RPMI7951 (cell line): Measurements from ENCODE around the gene ALOXE3. TPM values are rescaled to one million over a fixed set of nuclear protein-coding genes. Genes with fewer than 3 reads are reported as not detected.
"Not testable (repeated sequence)": the region's sequence is repeated elsewhere in the genome, so short reads cannot be mapped to it uniquely, and the experiment has no call there.

ENCODE experiments used
- DNase-seq: peaks from one replicate; pipeline ENCODE4 v3.0.0-alpha.2; 2012; ENCODE audit warnings: low read depth
- total RNA-seq: library from RNA; depleted of rRNA; stranded (reverse); fragments of >200 nt; shearing (Covaris generic); gene quantifications from 2 replicates; pipeline ENCODE4 v1.2.3, GENCODE V29; 2014

Gene ALOXE3
- total RNA-seq, 1 experiment from 2014 or later: 0.12 TPM

DNA sequence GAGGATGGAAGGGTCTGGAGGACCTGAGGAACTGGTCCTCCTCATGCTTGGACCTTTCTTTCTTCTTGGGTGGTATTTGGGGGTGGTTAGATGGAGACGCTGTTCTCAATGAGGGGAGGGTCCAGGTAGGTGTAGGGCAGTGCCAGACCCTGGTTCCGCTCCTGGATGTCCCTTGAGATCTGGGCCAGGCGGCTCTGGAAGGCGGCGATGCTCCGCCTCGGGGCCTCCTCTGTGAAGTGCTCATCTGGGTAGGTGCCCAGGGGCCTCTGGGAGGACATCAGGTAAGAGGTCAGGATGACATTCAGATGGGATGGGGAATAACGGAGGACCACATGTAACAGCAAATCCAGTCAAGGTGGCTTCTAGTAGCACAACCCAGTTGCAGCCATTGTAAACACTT lies 21.8 kb downstream of the ALOXE3 start:
- no peak for DNase-seq

DNA sequence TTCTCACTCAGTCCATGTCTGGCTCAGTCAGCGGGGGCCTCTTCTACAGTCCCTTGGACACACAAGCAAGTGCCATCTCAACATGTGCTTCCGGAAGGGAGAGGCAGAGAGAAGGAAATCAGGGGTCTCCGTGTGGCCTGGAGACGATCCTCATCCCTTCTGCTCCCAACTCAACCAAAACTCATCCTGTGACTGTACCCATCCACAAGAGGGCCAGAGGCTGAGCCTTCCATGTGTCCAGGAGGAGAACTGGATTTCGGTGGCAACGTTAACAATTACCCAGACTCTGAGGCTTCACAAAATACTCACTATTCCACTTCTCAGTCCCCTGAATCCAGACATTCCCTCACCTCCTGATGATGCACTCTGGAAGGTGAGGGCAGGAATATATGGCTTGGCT lies 23.0 kb downstream of the ALOXE3 start:
- DNase-seq: no peak

DNA sequence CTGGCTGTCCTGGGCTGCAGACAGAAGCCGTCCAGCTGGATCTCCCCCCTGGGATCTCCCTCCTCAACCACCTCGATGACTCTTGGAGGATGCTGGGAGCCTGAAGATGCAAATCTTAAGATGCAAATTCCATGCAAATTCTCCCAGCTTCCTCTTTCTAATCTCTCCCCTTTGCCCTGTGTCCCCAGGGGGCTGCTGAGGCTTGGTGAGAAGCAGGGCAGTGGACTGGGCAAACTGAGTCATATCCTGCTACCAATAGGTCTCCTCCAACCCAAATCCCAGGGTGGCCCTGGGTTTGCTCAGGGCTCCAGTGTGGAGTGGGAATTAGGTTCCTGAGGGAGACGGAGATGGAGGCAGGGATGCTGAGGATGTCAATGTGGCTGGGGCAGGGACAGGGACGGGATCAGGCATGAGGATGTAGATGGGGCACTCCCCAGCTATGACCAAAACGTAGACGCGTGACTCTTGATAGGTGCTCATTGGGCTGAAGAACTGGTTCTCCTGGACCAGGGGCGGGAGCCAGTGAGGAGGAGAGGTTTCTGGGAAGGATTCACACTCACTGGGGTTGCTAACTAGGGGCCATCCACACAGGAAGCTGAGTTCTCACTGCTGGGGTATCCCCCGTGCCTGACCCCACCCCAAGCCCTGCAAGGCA lies 27.2 kb downstream of the ALOXE3 start:
- DNase-seq: no peak

DNA sequence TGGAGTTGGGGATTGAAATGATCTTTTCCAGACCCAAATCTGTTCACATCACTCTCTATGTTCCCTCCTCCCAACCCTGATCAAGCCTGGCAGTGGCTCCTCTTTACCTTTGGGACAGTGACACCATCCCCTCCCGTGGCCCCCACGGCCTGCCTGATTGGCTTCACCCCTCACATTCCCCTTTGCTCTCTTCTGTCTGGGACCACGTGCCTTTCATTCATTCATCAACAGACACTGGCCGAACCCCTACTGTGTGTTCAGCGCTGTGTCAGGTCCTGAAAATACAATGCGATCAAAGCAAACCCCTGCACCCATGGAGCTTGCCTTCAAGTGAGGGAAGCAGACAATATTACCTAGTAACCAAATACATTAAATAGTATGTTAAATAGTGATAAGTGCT lies 28.6 kb downstream of the ALOXE3 start:
- DNase-seq: no peak

DNA sequence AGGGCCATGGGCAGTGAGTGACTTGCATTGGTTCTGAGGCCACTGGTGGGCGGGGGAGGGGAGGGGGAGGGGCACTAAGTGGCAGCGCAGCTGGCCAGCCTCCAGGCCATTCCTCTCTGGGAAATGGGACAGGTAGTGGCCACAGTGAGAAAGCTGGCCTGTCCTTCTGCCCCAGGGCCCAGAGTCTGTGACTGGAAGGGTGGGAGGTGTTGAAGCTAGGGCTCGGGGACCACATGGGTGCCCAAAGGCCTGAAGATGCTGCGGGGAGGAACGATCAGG lies 30.4 kb downstream of the ALOXE3 start:
- DNase-seq: no peak

DNA sequence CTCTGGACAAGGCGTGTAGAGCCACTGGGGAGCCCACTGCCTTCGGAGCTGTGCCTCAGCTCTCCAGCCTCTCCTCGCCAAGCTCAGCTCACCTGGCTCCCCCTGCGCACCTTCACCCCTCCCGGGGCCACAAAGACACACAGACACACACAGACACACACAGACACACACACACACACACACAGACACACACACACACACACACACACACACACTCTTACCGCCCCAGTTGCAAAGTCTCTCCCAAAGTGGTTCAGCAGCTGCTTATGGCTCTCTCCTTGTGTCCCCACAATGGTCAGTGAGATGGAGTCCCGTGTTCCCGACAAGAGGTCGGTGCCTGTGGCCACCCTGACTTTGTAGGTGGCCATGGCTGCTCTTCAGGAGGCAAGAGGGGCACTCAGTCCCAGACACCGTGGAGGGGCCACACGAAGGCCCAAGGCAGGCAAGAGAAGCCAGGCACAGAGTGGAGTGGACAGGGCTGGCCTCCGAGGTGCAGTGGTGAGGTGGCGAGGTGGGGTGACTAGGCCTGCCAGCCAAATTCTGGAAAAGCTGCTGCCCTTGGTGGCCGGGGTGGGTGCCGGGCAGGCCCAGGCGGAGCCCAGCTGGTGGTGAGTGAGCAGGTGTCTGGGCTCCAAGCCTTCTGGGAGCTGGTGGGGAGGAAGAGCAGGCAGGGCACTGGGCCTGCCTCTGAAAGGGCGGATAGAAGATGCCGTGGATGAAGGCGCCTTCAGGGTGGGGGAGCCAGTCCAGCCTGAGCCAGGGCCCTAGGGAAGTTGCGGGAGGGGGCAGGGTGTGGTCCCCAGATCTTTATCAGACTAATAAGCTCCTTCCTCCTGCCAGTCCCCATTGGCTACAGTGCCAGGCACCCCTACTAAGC lies 31.0 kb downstream of the ALOXE3 start, which contains the start of gene ALOX12B:
Gene ALOX12B (minus strand): TSS at position 642 of the 877 bp plus-strand sequence. CDS start 274 bp downstream, at position 368.
- no peak for DNase-seq

DNA sequence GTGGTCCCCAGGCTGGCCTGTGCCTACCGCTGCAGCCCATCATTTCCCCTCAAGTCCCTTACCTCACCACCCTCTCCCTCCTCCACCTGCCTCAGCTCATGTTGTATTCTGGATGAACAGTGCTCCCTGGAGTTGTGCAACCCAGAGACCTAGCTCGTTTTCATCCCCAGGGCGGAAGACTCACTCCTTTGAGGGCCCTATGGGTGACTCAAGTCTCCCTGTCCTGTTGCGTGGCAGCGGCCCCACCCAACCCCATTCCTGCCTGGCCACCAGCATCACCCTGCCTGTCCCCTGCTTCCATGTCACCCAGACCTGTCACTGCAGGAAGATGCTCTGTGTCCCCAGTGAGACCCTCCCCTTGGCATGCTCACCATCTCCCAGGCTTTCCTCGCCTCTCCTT lies 34.1 kb downstream of the ALOXE3 start:
- DNase-seq: no peak

DNA sequence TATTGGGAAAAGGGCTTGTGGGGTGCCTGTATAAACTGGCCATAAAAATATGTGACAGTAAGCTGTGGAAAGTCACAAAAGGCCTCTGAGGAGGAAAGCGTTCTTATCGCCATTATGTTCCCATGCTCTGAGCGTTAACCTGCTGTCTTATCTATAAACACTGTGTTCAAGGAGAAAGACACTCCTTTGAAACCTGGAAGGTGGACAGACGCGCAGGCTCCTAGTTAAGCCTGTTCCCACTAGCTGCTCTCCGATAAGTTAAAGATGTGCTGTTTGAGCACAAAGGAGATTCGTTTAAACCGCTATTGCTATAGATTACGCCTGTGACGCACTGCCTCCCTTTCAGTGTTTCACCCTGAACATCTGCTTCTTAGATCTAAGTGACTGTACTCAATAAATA lies 36.0 kb downstream of the ALOXE3 start:
- no peak for DNase-seq

DNA sequence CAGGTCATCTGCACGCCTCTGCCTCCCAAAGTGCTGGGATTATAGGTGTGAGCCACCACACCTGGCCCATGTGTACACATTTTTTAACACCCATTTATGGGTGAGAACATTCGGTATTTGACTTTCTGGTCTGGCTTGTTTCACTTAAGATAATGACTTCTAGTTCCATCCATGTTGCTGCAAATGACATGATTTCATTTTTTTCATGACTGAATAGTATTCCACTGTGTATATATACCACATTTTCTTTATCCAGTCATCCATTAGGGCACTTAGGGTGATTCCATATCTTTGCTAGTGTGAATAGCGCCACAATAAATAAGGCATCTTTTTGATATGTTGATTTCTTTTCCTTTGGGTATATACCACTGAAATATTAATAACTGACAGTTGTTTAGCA lies 36.4 kb downstream of the ALOXE3 start:
- DNase-seq: no peak

DNA sequence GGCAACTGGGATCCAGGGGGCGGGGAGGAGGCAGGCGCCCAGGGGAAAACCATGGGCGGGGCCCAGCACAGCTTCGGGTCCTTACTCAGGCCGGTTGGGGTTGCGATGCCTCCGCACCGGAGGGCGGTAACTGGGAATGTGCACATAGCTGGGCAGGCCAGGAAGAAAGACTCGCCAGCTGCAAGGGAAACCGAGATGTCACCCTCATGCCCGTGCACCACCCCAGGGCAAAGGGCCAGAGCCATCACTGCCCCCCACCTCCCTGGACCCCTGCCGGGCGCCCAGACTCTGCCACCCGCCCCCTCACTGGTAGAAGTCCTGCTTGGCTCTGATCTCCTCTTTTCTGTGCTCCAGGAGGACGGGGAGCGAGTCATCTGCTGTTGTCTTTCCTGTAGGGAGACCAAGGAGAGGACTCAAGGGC lies 37.5 kb downstream of the ALOXE3 start:
- DNase-seq: no peak

DNA sequence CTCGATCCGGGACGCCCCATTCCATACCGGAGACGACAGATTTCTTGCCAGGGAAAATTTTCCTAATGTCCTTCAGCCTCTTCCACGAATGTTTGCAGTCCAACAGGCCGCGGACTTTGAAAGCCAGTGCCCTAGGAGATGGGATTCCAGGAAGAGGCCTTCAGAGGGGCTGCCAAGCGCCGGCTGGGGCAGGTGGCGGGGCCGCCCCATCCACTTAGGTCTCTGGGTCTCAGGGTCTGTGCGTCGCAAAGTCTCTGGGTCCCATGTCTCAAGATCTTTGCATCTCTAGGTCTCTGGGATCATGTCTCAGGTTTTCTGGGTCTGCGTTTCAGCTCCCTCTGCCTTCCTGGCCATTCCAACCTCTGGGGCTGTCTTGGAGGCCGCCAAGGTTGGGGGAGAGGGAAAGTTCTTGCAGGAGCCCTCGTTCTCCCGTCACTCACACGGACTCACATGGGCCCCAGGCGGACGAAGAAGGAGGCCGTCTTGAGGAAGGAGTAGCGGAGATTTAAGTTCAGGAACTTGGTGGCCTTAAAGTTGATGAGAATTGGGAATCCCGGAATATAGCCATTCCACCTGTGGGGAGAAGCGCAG lies 38.0 kb downstream of the ALOXE3 start:
- no peak for DNase-seq

DNA sequence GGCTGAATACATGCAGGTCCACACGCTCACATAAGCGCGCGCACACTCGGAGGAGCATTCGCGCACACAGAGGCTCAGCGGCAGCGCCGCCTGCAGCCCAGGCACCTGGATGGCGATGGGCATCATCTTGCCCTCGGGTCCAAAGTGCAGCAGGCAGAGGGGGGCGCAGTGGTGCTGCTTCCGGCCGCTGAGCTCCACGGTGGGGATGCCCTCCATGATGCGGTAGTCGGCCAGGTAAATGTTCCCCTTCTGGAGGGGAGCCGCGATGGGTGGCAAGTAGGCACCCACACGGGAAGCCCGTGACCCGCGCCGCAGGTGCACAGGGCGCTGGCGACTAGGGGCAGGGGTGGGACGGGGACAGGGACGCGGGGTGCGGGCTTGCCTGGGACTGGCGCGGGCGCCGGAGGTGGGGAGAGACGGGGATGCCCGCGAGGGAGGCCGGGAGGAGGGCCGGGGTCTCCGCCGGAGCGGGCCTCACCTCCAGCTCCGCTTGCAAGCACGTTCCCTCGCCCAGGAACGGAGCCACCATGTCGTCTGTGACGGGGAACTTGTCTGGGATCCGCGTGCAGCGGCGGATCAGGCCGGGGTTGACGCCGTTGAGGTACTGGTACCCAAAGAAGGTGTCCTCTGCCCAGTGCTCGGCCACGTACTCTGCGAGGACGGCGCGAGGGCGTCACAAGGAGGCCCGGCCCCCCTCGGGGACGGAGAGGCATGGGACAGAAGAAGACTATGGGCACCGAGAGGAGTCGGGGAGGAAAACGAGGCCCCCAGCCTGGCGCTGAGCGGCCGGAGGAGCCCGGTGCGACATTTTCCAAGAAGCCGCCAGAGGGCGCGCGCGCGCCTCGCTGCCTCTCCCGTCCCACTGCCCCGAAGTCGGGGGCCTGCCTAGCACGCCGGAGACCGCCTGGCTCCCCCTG lies 38.8 kb downstream of the ALOXE3 start:
- peak; percentile 41 for DNase-seq

DNA sequence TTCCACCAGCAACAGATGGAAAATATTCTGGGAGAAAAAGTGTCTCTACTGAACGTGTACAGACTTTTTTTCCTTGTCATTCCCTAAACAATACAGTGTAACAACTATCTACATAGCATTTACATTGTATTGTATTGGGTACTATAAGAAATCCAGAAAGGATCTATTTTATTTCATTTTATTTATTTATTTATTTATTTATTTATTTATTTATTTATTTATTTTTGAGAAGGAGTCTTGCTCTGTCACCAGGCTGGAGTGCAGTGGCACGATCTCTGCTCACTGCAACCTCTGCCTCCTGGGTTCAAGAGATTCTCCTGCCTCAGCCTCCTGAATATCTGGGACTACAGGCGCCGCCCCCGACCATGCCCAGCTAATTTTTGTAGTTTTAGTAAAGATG lies 40.4 kb downstream of the ALOXE3 start:
- not testable (repeated sequence) for DNase-seq

DNA sequence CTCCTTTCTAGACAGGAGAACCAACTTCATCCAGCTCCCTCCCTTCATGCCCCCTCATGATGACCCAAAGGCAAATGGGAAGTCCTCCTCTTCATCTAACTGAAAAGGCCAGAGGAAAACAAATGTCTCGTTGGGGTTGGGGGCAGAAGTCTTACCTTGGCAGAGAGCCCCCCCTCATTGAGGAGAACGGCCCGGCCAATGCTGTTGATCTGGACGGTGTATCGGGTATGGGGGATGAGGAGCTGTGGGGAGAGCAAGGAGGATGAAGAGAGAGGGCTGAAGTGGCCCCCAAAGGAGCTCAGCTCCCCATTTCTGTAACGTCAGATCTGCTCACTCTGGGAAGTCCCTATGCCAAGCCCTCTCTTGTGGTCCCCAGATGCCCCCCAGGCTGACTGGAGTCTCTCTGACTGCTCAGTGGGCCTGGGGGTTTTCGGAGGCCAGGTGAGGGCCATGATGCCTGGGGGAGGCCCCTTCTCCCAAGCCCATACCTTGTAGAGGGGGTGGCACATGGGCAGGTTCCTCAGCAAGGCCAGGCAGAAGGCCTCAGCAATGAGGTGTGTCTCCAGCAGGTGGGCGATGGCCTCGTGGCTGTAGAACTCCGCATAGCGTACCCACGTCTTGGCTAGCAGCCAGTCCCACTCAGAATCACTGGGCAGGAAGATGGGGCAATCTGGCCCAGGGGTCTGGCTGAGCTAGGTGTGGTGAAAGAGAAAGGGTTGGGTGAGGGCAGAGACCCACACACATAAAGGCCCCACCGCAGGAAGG lies 41.6 kb downstream of the ALOXE3 start:
- DNase-seq: no peak

DNA sequence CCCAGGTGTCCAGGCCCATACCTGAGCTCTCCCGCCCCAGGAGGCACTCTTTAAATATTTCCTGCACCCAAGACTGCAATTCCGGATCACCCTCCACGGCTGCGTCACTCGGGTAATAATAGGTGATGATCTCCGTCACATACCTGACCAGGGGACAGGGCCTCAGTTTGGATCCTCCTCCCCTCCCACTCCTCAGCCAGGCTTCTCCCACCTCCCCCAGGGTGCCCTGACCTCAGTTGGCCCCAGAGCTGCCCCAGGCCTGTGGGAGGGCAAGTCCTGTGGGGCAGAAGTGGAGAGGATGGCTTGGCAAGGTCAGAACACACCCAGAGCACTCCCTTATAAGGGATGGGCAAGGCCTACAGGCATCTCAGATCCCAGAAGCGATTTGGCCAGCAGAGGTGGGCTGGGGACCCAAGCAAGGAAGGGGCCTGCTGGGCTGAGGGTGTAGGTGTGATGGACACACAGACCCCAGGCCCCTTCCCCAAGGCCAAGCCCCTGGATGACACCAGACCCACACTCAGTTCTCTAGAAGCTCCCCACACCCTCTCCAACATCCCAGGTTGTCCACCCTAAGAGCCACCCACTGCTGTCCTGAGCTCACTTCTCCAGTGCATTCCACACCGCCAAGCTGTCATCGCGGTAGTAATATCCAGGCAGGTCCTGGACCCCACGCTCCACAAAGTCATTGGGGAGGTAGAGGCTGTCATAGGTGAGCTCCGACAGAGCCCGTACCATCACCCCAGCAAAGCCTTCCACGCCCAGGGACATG lies 42.6 kb downstream of the ALOXE3 start:
- DNase-seq: no peak

DNA sequence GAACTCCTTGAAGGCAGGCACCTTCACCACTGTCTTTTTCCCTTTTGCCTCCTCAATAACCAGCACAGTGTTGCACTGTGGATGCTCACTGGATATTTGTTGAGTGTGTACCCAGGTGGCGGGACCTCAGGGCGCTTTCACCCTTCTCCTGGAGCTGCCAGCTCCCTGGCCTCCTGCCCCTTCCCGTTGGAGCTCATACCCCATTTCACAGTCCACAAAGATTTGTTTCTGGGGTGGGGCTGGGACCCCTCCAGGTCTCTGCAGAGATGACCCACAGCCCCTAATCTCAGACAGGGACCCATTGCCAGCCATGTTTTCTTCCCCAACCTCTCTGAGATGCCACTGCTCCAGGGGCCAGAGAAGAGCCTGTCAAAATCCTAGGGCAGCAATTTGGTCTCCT lies 43.2 kb downstream of the ALOXE3 start:
- DNase-seq: no peak

DNA sequence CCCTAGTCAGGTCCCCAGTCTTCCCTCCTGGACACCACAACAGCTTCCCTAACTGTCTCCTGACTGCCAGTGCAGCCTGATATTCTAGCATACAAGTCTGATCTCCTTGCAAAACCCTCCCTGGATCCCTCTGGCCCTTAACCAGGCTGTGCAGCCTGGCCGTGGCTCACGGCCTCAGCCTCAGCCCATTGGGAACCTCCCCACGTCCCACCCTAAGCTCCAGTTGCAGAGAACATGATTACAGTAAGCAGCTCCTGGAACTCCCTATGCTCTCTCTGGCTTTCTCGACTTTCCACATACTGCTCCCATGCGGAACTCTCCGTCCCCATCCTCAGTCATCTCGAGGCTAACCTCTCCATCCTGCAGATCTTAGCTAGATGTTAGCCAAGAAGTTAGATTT lies 43.8 kb downstream of the ALOXE3 start:
- DNase-seq: no peak

DNA sequence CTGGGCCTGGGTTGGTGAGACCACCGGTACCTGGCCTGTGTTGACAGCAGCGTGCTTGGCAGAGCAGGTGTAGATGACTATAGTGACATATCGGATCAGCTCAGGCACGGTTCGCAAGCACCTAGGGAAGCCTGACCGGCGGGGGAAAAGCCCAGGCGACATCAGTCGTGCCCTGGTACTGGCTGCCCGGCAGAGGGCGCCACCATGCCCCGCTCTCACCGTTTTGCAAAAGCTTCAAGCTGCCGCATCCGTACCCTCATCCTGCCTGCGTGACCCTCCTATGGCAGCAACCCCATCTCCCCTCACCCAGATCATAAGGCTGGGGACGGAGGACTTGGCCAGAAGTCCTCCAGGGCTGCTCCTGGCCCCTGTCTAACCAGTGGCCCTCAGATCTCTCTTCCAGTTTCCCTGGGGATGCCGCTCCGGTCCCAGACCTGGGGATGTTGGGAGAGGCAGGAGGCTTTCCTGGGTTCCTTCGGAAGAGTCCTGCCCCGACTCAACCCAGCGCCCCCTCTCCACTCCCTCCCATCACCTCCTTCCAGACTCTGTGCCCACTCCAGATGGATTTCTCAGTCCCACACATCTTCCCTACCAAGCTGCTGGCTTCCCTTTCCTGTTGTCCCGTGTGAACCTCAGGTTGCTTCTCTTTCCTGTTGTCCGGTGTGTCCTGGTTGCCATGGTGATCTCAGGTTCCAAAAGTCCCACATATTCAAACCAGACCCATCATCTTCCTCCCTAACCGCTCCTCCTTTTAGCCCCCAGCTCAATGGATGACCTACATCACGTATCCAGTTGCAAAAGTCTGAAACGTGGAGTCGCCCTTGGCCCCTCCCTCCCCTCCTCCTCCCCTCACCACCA lies 44.5 kb downstream of the ALOXE3 start:
- DNase-seq: peak; percentile 36

DNA sequence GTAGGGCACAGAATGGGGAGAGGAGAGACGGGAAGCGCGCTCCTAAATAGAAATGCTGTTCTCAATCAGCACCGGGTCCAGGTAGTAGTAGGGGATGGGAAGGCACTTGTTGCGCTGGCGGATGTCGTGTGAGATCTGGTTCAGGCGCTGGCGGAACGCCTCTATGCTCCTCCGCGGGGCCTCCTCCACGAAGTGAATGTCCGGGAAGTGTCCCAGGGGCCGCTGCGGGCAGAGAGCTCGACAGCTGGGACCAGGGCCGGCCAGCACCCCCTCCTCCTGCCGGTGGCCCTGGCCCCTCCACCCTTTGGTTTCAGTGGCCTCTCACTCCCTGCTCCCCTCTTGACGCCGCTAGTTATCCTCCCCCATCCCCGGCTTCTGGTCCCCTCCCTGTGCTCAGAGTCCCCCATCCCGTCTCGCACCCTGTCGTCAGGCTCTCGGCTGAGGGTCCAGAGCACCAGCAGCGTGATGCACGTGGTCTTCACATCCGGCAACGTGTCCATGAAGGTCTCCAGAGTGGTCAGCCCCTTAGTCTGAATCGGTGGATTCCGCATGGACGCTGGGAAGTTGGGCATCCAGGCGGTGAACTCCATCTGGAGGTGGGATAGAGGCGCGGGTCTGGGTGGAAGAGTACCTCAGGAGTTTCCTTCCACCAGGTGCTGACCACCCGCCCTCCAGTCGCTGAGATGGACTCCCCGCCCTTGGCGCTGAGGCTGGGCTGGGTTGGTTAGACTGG lies 45.4 kb downstream of the ALOXE3 start:
- no peak for DNase-seq
